ENCODE measurements around the gene PPP1R14C.

DNA sequence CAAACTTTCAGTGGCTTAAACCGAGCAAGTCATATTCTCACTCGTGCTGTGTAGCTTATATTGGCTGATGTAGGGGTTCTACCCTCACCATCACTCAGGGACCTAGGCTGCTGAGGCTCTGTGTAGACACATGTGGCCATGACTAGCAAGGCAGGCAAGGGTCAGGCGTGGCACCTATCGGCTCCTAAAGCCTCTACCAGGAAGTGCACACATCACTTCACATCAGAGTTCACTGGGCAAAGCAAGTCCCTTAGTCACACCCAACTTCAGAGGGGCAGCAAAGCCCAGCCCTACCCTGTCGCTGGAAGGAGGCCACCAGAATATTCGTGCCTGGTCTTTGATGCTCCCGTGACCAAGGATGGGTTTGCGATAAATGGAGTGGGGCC lies 42.9 kb downstream of the PPP1R14C start:
- TF ChIP-seq CTCF (IDR thresholded peaks at IDR 0.05; ENCODE audit: low read depth, low read length) = no peak
- TF ChIP-seq EZH2phosphoT487 (IDR thresholded peaks at IDR 0.05; ENCODE audit: low read depth) = no peak

Data from OCI-LY3 (cell line).